PFSK-1 (cell line): ENCODE data around the gene FBXO34.

Experiments
- FOXP2 ChIP-seq: optimal IDR thresholded peaks from 2 replicates; pipeline ENCODE3; 2011; ENCODE audit warnings: borderline replicate concordance, control low read depth, inconsistent platforms; ENCODE audit not compliant: insufficient read depth; ENCODE audit errors: extremely low read length, extremely low read depth
- POLR2AphosphoS5 ChIP-seq: IDR thresholded peaks from 2 replicates; pipeline ENCODE4 v1.6.1; 2012; ENCODE audit warnings: low read depth, mild to moderate bottlenecking, control low read depth, low read length, moderate library complexity
- SIN3A ChIP-seq: IDR thresholded peaks from 2 replicates; pipeline ENCODE4 v1.6.1; 2012; ENCODE audit warnings: mild to moderate bottlenecking, low read length, moderate library complexity, borderline replicate concordance; ENCODE audit not compliant: insufficient read depth
- TAF1 ChIP-seq: IDR thresholded peaks from 2 replicates; pipeline ENCODE4 v1.6.1; 2012; ENCODE audit warnings: low read length, control low read depth, borderline replicate concordance; ENCODE audit not compliant: insufficient read depth
- TF ChIP-seq, protein P1 (sequence below), 2 experiments: IDR thresholded peaks; 2 replicates each; pipeline versions ENCODE4 v1.6.1 to v1.8.0; 2011 to 2012; ENCODE audit warnings: low read depth in 2 of 2, low read length in 2 of 2, control low read depth in 1 of 2, inconsistent platforms in 1 of 2, mild to moderate bottlenecking in 1 of 2, moderate library complexity in 1 of 2; ENCODE audit not compliant: insufficient read depth in 1 of 2

FBXO34 gene

GRCh38 chr14:55384536-55384935, 113.3 kb downstream of the FBXO34 start:
- no peak for TF ChIP-seq POLR2AphosphoS5
- no peak for TF ChIP-seq SIN3A
- TF ChIP-seq TAF1: no peak
- TF ChIP-seq FOXP2: no peak
- TF ChIP-seq, protein P1, sequence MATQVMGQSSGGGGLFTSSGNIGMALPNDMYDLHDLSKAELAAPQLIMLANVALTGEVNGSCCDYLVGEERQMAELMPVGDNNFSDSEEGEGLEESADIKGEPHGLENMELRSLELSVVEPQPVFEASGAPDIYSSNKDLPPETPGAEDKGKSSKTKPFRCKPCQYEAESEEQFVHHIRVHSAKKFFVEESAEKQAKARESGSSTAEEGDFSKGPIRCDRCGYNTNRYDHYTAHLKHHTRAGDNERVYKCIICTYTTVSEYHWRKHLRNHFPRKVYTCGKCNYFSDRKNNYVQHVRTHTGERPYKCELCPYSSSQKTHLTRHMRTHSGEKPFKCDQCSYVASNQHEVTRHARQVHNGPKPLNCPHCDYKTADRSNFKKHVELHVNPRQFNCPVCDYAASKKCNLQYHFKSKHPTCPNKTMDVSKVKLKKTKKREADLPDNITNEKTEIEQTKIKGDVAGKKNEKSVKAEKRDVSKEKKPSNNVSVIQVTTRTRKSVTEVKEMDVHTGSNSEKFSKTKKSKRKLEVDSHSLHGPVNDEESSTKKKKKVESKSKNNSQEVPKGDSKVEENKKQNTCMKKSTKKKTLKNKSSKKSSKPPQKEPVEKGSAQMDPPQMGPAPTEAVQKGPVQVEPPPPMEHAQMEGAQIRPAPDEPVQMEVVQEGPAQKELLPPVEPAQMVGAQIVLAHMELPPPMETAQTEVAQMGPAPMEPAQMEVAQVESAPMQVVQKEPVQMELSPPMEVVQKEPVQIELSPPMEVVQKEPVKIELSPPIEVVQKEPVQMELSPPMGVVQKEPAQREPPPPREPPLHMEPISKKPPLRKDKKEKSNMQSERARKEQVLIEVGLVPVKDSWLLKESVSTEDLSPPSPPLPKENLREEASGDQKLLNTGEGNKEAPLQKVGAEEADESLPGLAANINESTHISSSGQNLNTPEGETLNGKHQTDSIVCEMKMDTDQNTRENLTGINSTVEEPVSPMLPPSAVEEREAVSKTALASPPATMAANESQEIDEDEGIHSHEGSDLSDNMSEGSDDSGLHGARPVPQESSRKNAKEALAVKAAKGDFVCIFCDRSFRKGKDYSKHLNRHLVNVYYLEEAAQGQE (IDR thresholded peaks at IDR 0.05; ENCODE audit: insufficient read depth in 1 of 2, low read depth in 2 of 2, low read length in 2 of 2): no peak

GRCh38 chr14:55386037-55386808, 115.0 kb downstream of the FBXO34 start:
- TF ChIP-seq POLR2AphosphoS5: no peak
- TF ChIP-seq, protein P1 (IDR thresholded peaks at IDR 0.05; ENCODE audit: insufficient read depth in 1 of 2, low read depth in 2 of 2, low read length in 2 of 2): no peak
- TF ChIP-seq FOXP2: no peak
- no peak for TF ChIP-seq SIN3A
- TF ChIP-seq TAF1: no peak

DNA sequence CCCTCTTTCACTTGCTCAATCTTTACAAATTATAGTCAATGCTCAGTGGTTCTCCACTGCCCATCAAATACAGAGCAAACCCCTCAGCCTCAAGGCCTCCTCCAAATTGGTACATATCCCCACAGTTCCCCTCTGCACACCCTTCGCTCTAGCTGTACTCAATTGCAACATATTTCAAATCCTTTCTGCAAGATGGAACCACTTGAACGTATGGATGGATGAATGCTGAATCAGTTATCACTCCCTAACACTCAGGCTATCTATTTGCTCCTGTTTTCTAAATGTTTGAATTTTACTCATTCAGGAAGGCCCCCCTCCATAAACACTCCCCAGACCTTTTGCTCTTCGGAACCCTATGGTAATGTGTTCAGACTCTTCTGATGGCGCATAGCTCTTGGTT, 115.9 kb downstream of the FBXO34 start:
- no peak for TF ChIP-seq POLR2AphosphoS5
- TF ChIP-seq TAF1: no peak
- TF ChIP-seq, protein P1 (IDR thresholded peaks at IDR 0.05; ENCODE audit: insufficient read depth in 1 of 2, low read depth in 2 of 2, low read length in 2 of 2): no peak
- no peak for TF ChIP-seq FOXP2
- TF ChIP-seq SIN3A: no peak

DNA sequence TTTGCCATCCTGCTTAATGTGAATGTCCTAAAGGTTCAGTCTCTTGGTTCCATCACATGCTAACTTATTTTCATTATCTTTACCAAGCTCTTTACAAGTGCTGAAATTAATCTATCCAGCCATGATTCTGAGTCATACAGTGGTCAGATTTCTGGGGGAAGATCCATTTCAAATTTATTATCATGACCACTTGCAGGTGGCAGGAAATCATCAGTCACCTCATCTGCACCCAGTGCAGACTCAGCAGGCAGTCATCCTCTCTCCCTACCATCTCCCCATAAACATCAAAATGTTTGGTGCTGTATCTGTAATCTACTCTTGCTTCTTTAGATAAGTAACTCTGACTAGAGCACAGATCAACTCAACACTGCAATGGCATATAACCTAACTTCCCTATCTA, 116.9 kb downstream of the FBXO34 start:
- no peak for TF ChIP-seq SIN3A
- no peak for TF ChIP-seq TAF1
- no peak for TF ChIP-seq FOXP2
- TF ChIP-seq POLR2AphosphoS5: no peak
- TF ChIP-seq, protein P1 (IDR thresholded peaks at IDR 0.05; ENCODE audit: insufficient read depth in 1 of 2, low read depth in 2 of 2, low read length in 2 of 2): no peak

DNA sequence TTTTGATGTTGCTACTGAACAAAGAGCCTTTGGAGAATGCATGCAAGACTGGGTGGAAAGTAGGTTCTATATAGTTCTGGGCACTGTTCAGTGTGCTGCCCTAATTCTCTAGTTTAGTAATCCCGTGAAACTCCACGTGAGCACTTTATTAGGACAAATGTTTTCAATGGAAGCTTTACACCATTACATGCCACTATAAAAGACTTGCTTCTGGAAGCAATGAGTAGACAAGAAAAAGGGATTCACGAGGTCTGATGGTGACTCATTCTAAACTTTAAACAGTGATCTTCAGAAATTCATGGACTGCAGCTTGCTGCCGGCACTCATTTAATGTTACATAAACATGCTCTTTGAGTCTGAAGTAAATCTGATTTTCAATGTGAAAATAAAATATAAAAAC, 118.1 kb downstream of the FBXO34 start:
- TF ChIP-seq, protein P1 (IDR thresholded peaks at IDR 0.05; ENCODE audit: insufficient read depth in 1 of 2, low read depth in 2 of 2, low read length in 2 of 2): no peak
- TF ChIP-seq POLR2AphosphoS5 (no peak), SIN3A (no peak), TAF1 (no peak), FOXP2 (no peak)
